Stomach (tissue), 9 donors: Measurements from ENCODE around the gene KCNMB4. TPM values are rescaled to one million over a fixed set of nuclear protein-coding genes. Genes with fewer than 3 reads are reported as not detected.

Experiments
- DNase-seq, 2 donors: peaks; one replicate each; pipeline versions ENCODE4 v3.0.0 to v3.0.0-alpha.2; 2013 to 2019
- H3K27ac ChIP-seq, 5 donors: fragments of 200-600 bp in 4 of 5; sonication (generic) in 4 of 5; one replicate each; pipeline ENCODE4 v1.5.1; 2013 to 2019; ENCODE audit warnings: mild to moderate bottlenecking in 1 of 5, moderate library complexity in 1 of 5
- H3K27me3 ChIP-seq, 3 donors: fragments of 200-600 bp; sonication (generic); one replicate each; pipeline ENCODE4 v1.5.1; 2017 to 2019; ENCODE audit warnings: mixed run types in 1 of 3
- H3K36me3 ChIP-seq, 4 donors: fragments of 200-600 bp; sonication (generic); 1 replicate in 3 of 4; 2 replicates in 1 of 4; pipeline ENCODE4 v1.5.1; 2016 to 2019
- H3K4me1 ChIP-seq, 4 donors: fragments of 200-600 bp; sonication (generic); one replicate each; pipeline ENCODE4 v1.5.1; 2016 to 2019
- H3K4me3 ChIP-seq, 4 donors: fragments of 200-600 bp; sonication (generic) in 3 of 4; one replicate each; pipeline ENCODE4 v1.5.1; 2016 to 2019; ENCODE audit warnings: mild to moderate bottlenecking in 1 of 4
- H3K9me3 ChIP-seq, 4 donors: fragments of 200-600 bp; sonication (generic); one replicate each; pipeline ENCODE4 v1.5.1; 2016 to 2019
- CTCF ChIP-seq, 7 experiments: fragments of 450-650 bp in 4 of 7; fragments of 200-600 bp in 3 of 7; sonication (generic) in 3 of 7; IDR thresholded peaks; one replicate each; pipeline ENCODE4 v1.5.1; 2016 to 2019; ENCODE audit warnings: antibody characterized with exemption in 7 of 7, control low read depth in 2 of 7, mild to moderate bottlenecking in 1 of 7
- EP300 ChIP-seq: sonication (generic); formaldehyde crosslinking; IDR thresholded peaks from one replicate; pipeline ENCODE4 v1.6.1; 2017; ENCODE audit warnings: antibody characterized with exemption
- POLR2A ChIP-seq, 4 donors: fragments of 450-650 bp; IDR thresholded peaks; one replicate each; pipeline ENCODE4 v1.6.1; 2016; ENCODE audit warnings: antibody characterized with exemption in 4 of 4, control low read depth in 2 of 4, mild to moderate bottlenecking in 1 of 4, moderate library complexity in 1 of 4
- POLR2AphosphoS5 ChIP-seq, 3 donors: sonication (generic); formaldehyde crosslinking; IDR thresholded peaks; one replicate each; pipeline ENCODE4 v1.6.1; 2016; ENCODE audit warnings: antibody characterized with exemption in 3 of 3
- WGBS, 5 donors: extraction: QIAGEN DNeasy Blood & Tissue Kit in 3 of 5; methylation state at CpG; one replicate each; pipeline versions ENCODE4 v1.1.5 to v1.1.7; 2013 to 2018; 5-methylcytosine and 5-hydroxymethylcytosine counted together
- intact Hi-C: fragments of 100-400 bp; cut with DNase I; formaldehyde crosslinking; loops from one replicate; pipeline ENCODE4 v1.15.1; 2023; ENCODE audit warnings: low total_unique reads
- polyA plus RNA-seq, 3 donors: library from polyadenylated mRNA; stranded (reverse); fragments of 200-250 nt; gene quantifications; one replicate each; pipeline ENCODE4 v1.2.3, GENCODE V29; 2013
- total RNA-seq, 5 donors: library from RNA; depleted of rRNA; stranded (reverse); fragments of >200 nt; gene quantifications; one replicate each; pipeline versions ENCODE4 v1.1.0 to v1.2.3, GENCODE V29; 2014 to 2016
- donor health status: healthy with polysubstance abuse.
- donor health status: Bipolar disorder and iron deficiency.
- donor health status: healthy.

KCNMB4 gene
- total and polyA plus RNA-seq, 8 donors = under 0.01 to 6.2 (median 2.0) TPM; not detected in 2

- TF ChIP-seq POLR2A (IDR thresholded peaks at IDR 0.05) = no peak
- no peak for TF ChIP-seq EP300
- no peak for TF ChIP-seq CTCF (IDR thresholded peaks at IDR 0.05)
- no peak for TF ChIP-seq POLR2AphosphoS5 (IDR thresholded peaks at IDR 0.05)
- Histone ChIP-seq H3K9me3 (peaks cover 0 to 15% (median 11%) of the 10 kb centered on the region in 4 donors), H3K36me3 (no peaks in the 10 kb centered on the region), H3K4me3 (no peak overlapping the region), H3K27ac (no peak overlapping the region), H3K4me1 (no peaks in the 10 kb centered on the region), H3K27me3 (no peaks in the 10 kb centered on the region)
- DNase-seq = no peak
- 86 to 99% (median 93%) methylated on average over 2 of the region's 2 CpGs for WGBS, 5 donors
- intact Hi-C loops = no loop called here
These were observed 100.7 kb downstream of the KCNMB4 start for GRCh38 chr12:70466753-70467152.

GRCh38 chr12:70467476-70467875, 101.4 kb downstream of the KCNMB4 start:
- Histone ChIP-seq H3K4me3 (no peak overlapping the region), H3K27me3 (no peaks in the 10 kb centered on the region), H3K4me1 (no peaks in the 10 kb centered on the region), H3K27ac (no peak overlapping the region), H3K9me3 (peaks cover 0 to 15% (median 11%) of the 10 kb centered on the region in 4 donors), H3K36me3 (no peaks in the 10 kb centered on the region)
- TF ChIP-seq POLR2AphosphoS5 (IDR thresholded peaks at IDR 0.05) (no peak), EP300 (no peak), CTCF (IDR thresholded peaks at IDR 0.05) (no peak)
- intact Hi-C loops = no loop called here
- 86 to 96% (median 94%) methylated on average over 2 of the region's 2 CpGs for WGBS, 5 donors
- no peak for DNase-seq

- Histone ChIP-seq H3K4me3 (no peak overlapping the region), H3K9me3 (peaks cover 0 to 14% (median 11%) of the 10 kb centered on the region in 4 donors), H3K4me1 (no peaks in the 10 kb centered on the region), H3K36me3 (no peaks in the 10 kb centered on the region), H3K27ac (no peak overlapping the region), H3K27me3 (no peaks in the 10 kb centered on the region)
- TF ChIP-seq POLR2AphosphoS5 (IDR thresholded peaks at IDR 0.05) (no peak), EP300 (no peak)
- no peak for DNase-seq
- WGBS, 5 donors = 83 to 88% (median 87%) methylated on average over 10 of the region's 10 CpGs
- intact Hi-C loops = no loop called here
These were observed 102.0 kb downstream of the KCNMB4 start for GRCh38 chr12:70467918-70468733.

GRCh38 chr12:70468741-70469140, 102.7 kb downstream of the KCNMB4 start:
- DNase-seq = no peak
- Histone ChIP-seq H3K9me3 (peaks cover 0 to 9% (median 7%) of the 10 kb centered on the region in 4 donors), H3K27me3 (no peaks in the 10 kb centered on the region), H3K4me3 (no peak overlapping the region), H3K36me3 (no peaks in the 10 kb centered on the region), H3K4me1 (no peaks in the 10 kb centered on the region), H3K27ac (no peak overlapping the region)
- TF ChIP-seq CTCF (IDR thresholded peaks at IDR 0.05) = no peak
- no peak for TF ChIP-seq POLR2A (IDR thresholded peaks at IDR 0.05)
- no peak for TF ChIP-seq POLR2AphosphoS5 (IDR thresholded peaks at IDR 0.05)
- TF ChIP-seq EP300 = no peak
- intact Hi-C loops = no loop called here
- WGBS, 5 donors = 91 to 100% (median 98%) methylated on average over 2 to 3 of the region's 3 CpGs
